HepG2 (cell line): ENCODE measurements around the gene OST4. TPM values are rescaled to one million over a fixed set of nuclear protein-coding genes. Genes with fewer than 3 reads are reported as not detected.

Experiments used
- ARHGAP35 ChIP-seq: sonication (generic); formaldehyde crosslinking; IDR thresholded peaks from 2 replicates; pipeline ENCODE4 v1.9.0; 2022; ENCODE audit warnings: mild to moderate bottlenecking, inconsistent platforms, moderate library complexity, missing genetic modification reagents, borderline replicate concordance
- ATF2 ChIP-seq: sonication (generic); formaldehyde crosslinking; IDR thresholded peaks from 2 replicates; pipeline ENCODE4 v1.4.0; 2020; ENCODE audit warnings: missing genetic modification reagents
- BRCA1 ChIP-seq: sonication (generic); formaldehyde crosslinking; IDR thresholded peaks from 2 replicates; pipeline ENCODE4 v1.4.0; 2020; ENCODE audit warnings: missing genetic modification reagents
- CCAR2 ChIP-seq: fragments of 200-400 bp; formaldehyde crosslinking; optimal IDR thresholded peaks from 2 replicates; pipeline ENCODE3; 2018; ENCODE audit warnings: low read depth, mild to moderate bottlenecking, low read length, moderate library complexity
- FOXK2 ChIP-seq: fragments of 450-650 bp; IDR thresholded peaks from 2 replicates; pipeline ENCODE4 v1.6.1; 2016
- FUBP1 ChIP-seq: sonication (generic); formaldehyde crosslinking; IDR thresholded peaks from 2 replicates; pipeline ENCODE4 v1.5.1; 2020; ENCODE audit warnings: missing genetic modification reagents, mild to moderate bottlenecking, borderline replicate concordance
- GZF1 ChIP-seq: sonication (generic); formaldehyde crosslinking; IDR thresholded peaks from 2 replicates; pipeline ENCODE4 v1.5.1; 2020; ENCODE audit warnings: mild to moderate bottlenecking, missing genetic modification reagents
- KAT2B ChIP-seq: fragments of 150-350 bp; IDR thresholded peaks from 2 replicates; pipeline ENCODE4 v1.6.1; 2014; ENCODE audit warnings: low read depth, low read length, borderline replicate concordance
- MZF1 ChIP-seq: sonication (generic); formaldehyde crosslinking; IDR thresholded peaks from 2 replicates; pipeline ENCODE4 v1.8.1; 2023; ENCODE audit warnings: mild to moderate bottlenecking, missing genetic modification reagents, borderline replicate concordance
- NFYB ChIP-seq: sonication (generic); formaldehyde crosslinking; IDR thresholded peaks from 2 replicates; pipeline ENCODE4 v1.4.0; 2020; ENCODE audit warnings: missing genetic modification reagents
- PRDM10 ChIP-seq: sonication (generic); formaldehyde crosslinking; IDR thresholded peaks from 2 replicates; pipeline ENCODE4 v1.4.0; 2020; ENCODE audit warnings: low read depth, missing genetic modification reagents
- RARG ChIP-seq: sonication (generic); formaldehyde crosslinking; IDR thresholded peaks from 2 replicates; pipeline ENCODE4 v1.4.0; 2020; ENCODE audit warnings: low read depth, mild to moderate bottlenecking, missing genetic modification reagents
- RFX3 ChIP-seq: IDR thresholded peaks from 2 replicates; pipeline ENCODE4 v1.6.1; 2016; ENCODE audit warnings: missing biosample characterization, missing genetic modification reagents
- SMARCE1 ChIP-seq: fragments of 450-650 bp; IDR thresholded peaks from 2 replicates; pipeline ENCODE4 v1.6.1; 2017; ENCODE audit warnings: borderline replicate concordance
- SRSF4 ChIP-seq: fragments of 200-400 bp; formaldehyde crosslinking; IDR thresholded peaks from one replicate; pipeline ENCODE4 v1.6.1; 2018; ENCODE audit warnings: mild to moderate bottlenecking, low read depth, low read length, moderate library complexity; ENCODE audit not compliant: poor library complexity, severe bottlenecking
- SSRP1 ChIP-seq: IDR thresholded peaks from 2 replicates; pipeline ENCODE4 v1.6.1; 2016; ENCODE audit warnings: control low read depth
- ZNF136 ChIP-seq: sonication (generic); formaldehyde crosslinking; IDR thresholded peaks from 2 replicates; pipeline ENCODE4 v1.8.1; 2022; ENCODE audit warnings: low read depth, mild to moderate bottlenecking, moderate library complexity, missing genetic modification reagents
- ZNF207 ChIP-seq: fragments of 450-650 bp; IDR thresholded peaks from 2 replicates; pipeline ENCODE4 v1.6.1; 2016; ENCODE audit warnings: antibody characterized with exemption, borderline replicate concordance
- ZNF44 ChIP-seq: sonication (generic); formaldehyde crosslinking; IDR thresholded peaks from 2 replicates; pipeline ENCODE4 v1.5.1; 2020; ENCODE audit warnings: mild to moderate bottlenecking, missing genetic modification reagents
- ZSCAN22 ChIP-seq: sonication (generic); formaldehyde crosslinking; IDR thresholded peaks from 2 replicates; pipeline ENCODE4 v1.4.0; 2020; ENCODE audit warnings: mild to moderate bottlenecking, missing genetic modification reagents
- polyA plus RNA-seq, 8 experiments: library from polyadenylated mRNA; depleted of rRNA in 3 of 8; stranded (reverse) in 7 of 8; unstranded in 1 of 8; fragments of >200 nt; fragmentation: Illumina TruSeq in 4 of 8; extraction: Trizol in 4 of 8; gene quantifications; 2 replicates each; pipeline versions ENCODE4 v1.2.1 to v1.2.3, GENCODE V29; 2011 to 2016; ENCODE audit warnings: low read depth in 4 of 8, missing spikeins in 1 of 8, mixed read lengths in 1 of 8; ENCODE audit not compliant: insufficient read depth in 1 of 8
- total RNA-seq, 5 experiments: library from RNA; depleted of rRNA; stranded (reverse); fragments of >200 nt; fragmentation: Illumina TruSeq; extraction: Trizol; gene quantifications; 2 replicates each; pipeline ENCODE4 v1.2.3, GENCODE V29; 2016; ENCODE audit warnings: low read depth in 1 of 5
- TF ChIP-seq, protein P1 (sequence below): sonication (generic); formaldehyde crosslinking; IDR thresholded peaks from 2 replicates; pipeline ENCODE4 v1.4.0; 2020; ENCODE audit warnings: missing genetic modification reagents

Gene OST4
- total and polyA plus RNA-seq, 2 of the 13 experiments (the other 11 are each of a cell fraction or from before 2014, with no cell fraction given) = 498 to 584 TPM

GRCh38 chr2:27095745-27096651, 24.5 kb upstream of the OST4 start (continued):
- peak; percentile 71; the same call in 1 of the 2 replicates for TF ChIP-seq PRDM10 (CRISPR knock-in tag)
- no peak for TF ChIP-seq NFYB (CRISPR knock-in tag)
- no peak for TF ChIP-seq SRSF4
- TF ChIP-seq ATF2 (CRISPR knock-in tag) = peak; percentile 97
- TF ChIP-seq ZNF44 (CRISPR knock-in tag) = peak; percentile 73
- peak; percentile 94; the same call in 1 of the 2 replicates for TF ChIP-seq SSRP1
- TF ChIP-seq RFX3 = peak; percentile 51; the same call in 1 of the 2 replicates
- TF ChIP-seq, protein P1, sequence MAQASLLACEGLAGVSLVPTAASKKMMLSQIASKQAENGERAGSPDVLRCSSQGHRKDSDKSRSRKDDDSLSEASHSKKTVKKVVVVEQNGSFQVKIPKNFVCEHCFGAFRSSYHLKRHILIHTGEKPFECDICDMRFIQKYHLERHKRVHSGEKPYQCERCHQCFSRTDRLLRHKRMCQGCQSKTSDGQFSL (CRISPR knock-in tag) = 0 out of 2 replicates have a peak, but pooled peaks have one; percentile 41
- peak; percentile 45; the same call in 1 of the 2 replicates for TF ChIP-seq ARHGAP35 (CRISPR knock-in tag)
- TF ChIP-seq ZNF207 = no peak
- TF ChIP-seq RARG (CRISPR knock-in tag) = no peak
- TF ChIP-seq BRCA1 (CRISPR knock-in tag) = peak; percentile 95
- TF ChIP-seq SMARCE1 = no peak
- no peak for TF ChIP-seq KAT2B
- no peak for TF ChIP-seq ZSCAN22 (CRISPR knock-in tag)
- TF ChIP-seq CCAR2 = no peak
- no peak; the same call in 1 of the 2 replicates for TF ChIP-seq MZF1 (CRISPR knock-in tag)
- peak; percentile 81; the same call in 1 of the 2 replicates for TF ChIP-seq FOXK2
- TF ChIP-seq GZF1 = no peak
- TF ChIP-seq FUBP1 (CRISPR knock-in tag) = no peak
- peak; percentile 99; the same call in 1 of the 2 replicates for TF ChIP-seq ZNF136
